Spleen (tissue), 11 donors: ENCODE results near the gene KISS1R. TPM values are rescaled to one million over a fixed set of nuclear protein-coding genes. Genes with fewer than 3 reads are reported as not detected.

Experiments
- DNase-seq: peaks from one replicate; pipeline ENCODE4 v3.0.0-alpha.2; 2020
- H3K27ac ChIP-seq, 8 donors: fragments of 200-600 bp; sonication (generic) in 7 of 8; 1 replicate in 4 of 8; 2 replicates in 4 of 8; pipeline versions ENCODE4 v1.5.0 to v1.8.0; 2016 to 2021; ENCODE audit warnings: inconsistent platforms in 4 of 8, mild to moderate bottlenecking in 4 of 8, moderate library complexity in 1 of 8
- H3K27me3 ChIP-seq, 7 donors: fragments of 200-600 bp; sonication (generic) in 6 of 7; replicated peaks in 1 of 7; 1 replicate in 4 of 7; 2 replicates in 3 of 7; pipeline versions ENCODE4 v1.5.0 to v1.8.0; 2016 to 2021; ENCODE audit warnings: inconsistent platforms in 3 of 7, mild to moderate bottlenecking in 1 of 7
- H3K36me3 ChIP-seq, 6 donors: fragments of 200-600 bp; sonication (generic) in 5 of 6; 1 replicate in 4 of 6; 2 replicates in 2 of 6; pipeline versions ENCODE4 v1.5.0 to v1.8.0; 2016 to 2021; ENCODE audit warnings: inconsistent platforms in 2 of 6
- H3K4me1 ChIP-seq, 6 donors: fragments of 200-600 bp; sonication (generic) in 5 of 6; 1 replicate in 3 of 6; 2 replicates in 3 of 6; pipeline versions ENCODE4 v1.5.0 to v1.8.0; 2016 to 2021; ENCODE audit warnings: inconsistent platforms in 3 of 6
- H3K4me3 ChIP-seq, 8 donors: fragments of 200-600 bp; sonication (generic) in 7 of 8; 1 replicate in 4 of 8; 2 replicates in 4 of 8; pipeline versions ENCODE4 v1.5.0 to v1.8.0; 2016 to 2021; ENCODE audit warnings: inconsistent platforms in 4 of 8, mild to moderate bottlenecking in 4 of 8, moderate library complexity in 2 of 8
- H3K9me3 ChIP-seq, 8 donors: fragments of 200-600 bp; sonication (generic) in 7 of 8; 1 replicate in 4 of 8; 2 replicates in 4 of 8; pipeline versions ENCODE4 v1.5.0 to v1.8.0; 2016 to 2021; ENCODE audit warnings: inconsistent platforms in 4 of 8
- CTCF ChIP-seq, 11 experiments: fragments of 200-600 bp in 7 of 11; fragments of 450-650 bp in 4 of 11; sonication (generic) in 4 of 11; IDR thresholded peaks in 8 of 11; conservative IDR thresholded peaks in 3 of 11; 1 replicate in 7 of 11; 2 replicates in 4 of 11; pipeline versions ENCODE4 v1.4.0 to v1.8.0; 2016 to 2021; ENCODE audit warnings: antibody characterized with exemption in 11 of 11, inconsistent platforms in 4 of 11, mild to moderate bottlenecking in 1 of 11
- POLR2A ChIP-seq, 3 donors: fragments of 450-650 bp; IDR thresholded peaks; one replicate each; pipeline ENCODE4 v1.5.1; 2017; ENCODE audit warnings: antibody characterized with exemption in 3 of 3, mild to moderate bottlenecking in 1 of 3
- POLR2AphosphoS5 ChIP-seq, 3 donors: sonication (generic); formaldehyde crosslinking; IDR thresholded peaks; one replicate each; pipeline ENCODE4 v1.5.1; 2017; ENCODE audit warnings: antibody characterized with exemption in 3 of 3
- WGBS, 5 donors: extraction: QIAGEN DNeasy Blood & Tissue Kit in 3 of 5; methylation state at CpG; one replicate each; pipeline versions ENCODE4 v1.1.5 to v1.1.7; 2013 to 2018; 5-methylcytosine and 5-hydroxymethylcytosine counted together
- intact Hi-C: fragments of 100-400 bp; cut with DNase I; formaldehyde crosslinking; loops from one replicate; pipeline ENCODE4 v1.15.0; 2023; ENCODE audit warnings: low total_unique reads
- polyA plus RNA-seq, 3 donors: library from polyadenylated mRNA; stranded (reverse); fragments of 200-250 nt; gene quantifications; one replicate each; pipeline ENCODE4 v1.2.1, GENCODE V29; 2013
- total RNA-seq, 7 donors: library from RNA; depleted of rRNA in 3 of 7; stranded (reverse); fragments of >200 nt in 3 of 7; fragmentation: NEBNext Ultra II Directional in 4 of 7; extraction: Animal tissue kit (Norgen Biotek cat#: 25700) in 4 of 7; gene quantifications; one replicate each; pipeline versions ENCODE4 v1.1.0 to v1.2.1, GENCODE V29; 2016 to 2021
- donor health status: healthy with polysubstance abuse.
- donor health status: DM: no; HTN: no; CAD: no; lungs with moderate emphysema.
- donor health status: DM: no; HTN: no; CAD: no.
- donor health status: Bipolar disorder and iron deficiency.
- donor health status: healthy.
- donor health status: DM: no; HTN: no; CAD: no.
- donor health status: DM: yes; HTN: yes; CAD: no.

The KISS1R gene
- total and polyA plus RNA-seq, 10 donors, result 0.22 to 0.50 (median 0.35) TPM; not detected in 2

GRCh38 chr19:918481-919198 lies 1.5 kb downstream of the KISS1R start:
- Histone ChIP-seq H3K36me3 (no peaks in the 10 kb centered on the region), H3K4me3 (peak overlapping the region in 5 of 8 donors; percentile 45 to 77 (median 47)), H3K4me1 (peaks cover 28 to 85% (median 63%) of the 10 kb centered on the region in 6 donors), H3K27ac (peak overlapping the region in 1 of 8 donors; percentile 85), H3K9me3 (no peaks in the 10 kb centered on the region), H3K27me3 (peaks cover 7 to 57% (median 44%) of the 10 kb centered on the region in 7 donors)
- TF ChIP-seq POLR2A (IDR thresholded peaks at IDR 0.05), result no peak
- no peak for TF ChIP-seq CTCF (IDR thresholded peaks at IDR 0.05 in 8 of 11, conservative IDR thresholded peaks at IDR 0.05 in 3 of 11)
- no peak for TF ChIP-seq POLR2AphosphoS5 (IDR thresholded peaks at IDR 0.05)
- intact Hi-C loops, result no loop called here
- DNase-seq, result peak; percentile 85
- WGBS, 5 donors, result 1 to 3% (median 3%) methylated on average over 31 to 57 of the region's 58 CpGs

GRCh38 chr19:919199-920050 lies 2.3 kb downstream of the KISS1R start:
- H3K27ac ChIP-seq, result peak overlapping the region in 7 of 8 donors; percentile 42 to 85 (median 60)
- intact Hi-C loops, result loop anchor here (2.0 to 10.0 kb wide), 2 partner anchors 57 to 135 kb away; no protein-coding TSS in a partner anchor
- H3K27me3 ChIP-seq, result peaks cover 7 to 57% (median 44%) of the 10 kb centered on the region in 7 donors
- 1 to 3% (median 3%) methylated on average over 29 to 68 of the region's 68 CpGs for WGBS, 5 donors
- H3K9me3 ChIP-seq, result no peaks in the 10 kb centered on the region
- TF ChIP-seq POLR2A (IDR thresholded peaks at IDR 0.05), result no peak
- peak in 2 of 3 donors; percentile 49 to 52 for TF ChIP-seq POLR2AphosphoS5 (IDR thresholded peaks at IDR 0.05)
- peak in 1 of 11 experiments; percentile 2 for TF ChIP-seq CTCF (IDR thresholded peaks at IDR 0.05 in 8 of 11, conservative IDR thresholded peaks at IDR 0.05 in 3 of 11)
- H3K4me1 ChIP-seq, result peaks cover 28 to 85% (median 65%) of the 10 kb centered on the region in 6 donors
- peak overlapping the region; percentile 30 to 77 (median 45) for H3K4me3 ChIP-seq
- H3K36me3 ChIP-seq, result no peaks in the 10 kb centered on the region
- peak; percentile 87 for DNase-seq

GRCh38 chr19:920051-920864 lies 3.1 kb downstream of the KISS1R start:
- peak; percentile 91 for DNase-seq
- Histone ChIP-seq H3K27me3 (peaks cover 7 to 57% (median 44%) of the 10 kb centered on the region in 7 donors), H3K27ac (peak overlapping the region in 7 of 8 donors; percentile 42 to 85 (median 60)), H3K4me1 (peaks cover 28 to 87% (median 71%) of the 10 kb centered on the region in 6 donors), H3K36me3 (no peaks in the 10 kb centered on the region), H3K9me3 (no peaks in the 10 kb centered on the region), H3K4me3 (peak overlapping the region; percentile 30 to 77 (median 45))
- TF ChIP-seq POLR2AphosphoS5 (IDR thresholded peaks at IDR 0.05) (peak in 2 of 3 donors; percentile 60 to 61), POLR2A (IDR thresholded peaks at IDR 0.05) (no peak), CTCF (IDR thresholded peaks at IDR 0.05 in 8 of 11, conservative IDR thresholded peaks at IDR 0.05 in 3 of 11) (peak in 2 of 11 experiments; percentile 15 to 28)
- WGBS, 5 donors, result 1 to 3% (median 2%) methylated on average over 60 to 84 of the region's 84 CpGs
- intact Hi-C loops, result loop anchor here (2.0 to 10.0 kb wide), 2 partner anchors 57 to 135 kb away; no protein-coding TSS in a partner anchor
